Activated naive CD4-positive, alpha-beta T cell treated with Interleukin-2 at 50 U/mL for 16 hours (primary cell): ENCODE data around the gene MT1H.
"Not testable (repeated sequence)": the region's sequence is repeated elsewhere in the genome, so short reads cannot be mapped to it uniquely, and the experiment has no call there.

Experiments
- DNase-seq: peaks from one replicate; pipeline ENCODE4 v3.0.0-alpha.2; 2020

Gene MT1H

GRCh38 chr16:56665286-56666261 lies 4.0 kb upstream of the MT1H start:
- DNase-seq = not testable (repeated sequence)

- DNase-seq = peak; percentile 30
Observed at GRCh38 chr16:56667581-56668571, 1.7 kb upstream of the MT1H start, which contains the start of gene MT1G. Gene MT1G, minus strand, starts transcription at chr16:56668065. Its CDS starts 72 bp downstream, at chr16:56667993.

GRCh38 chr16:56669840-56670619 lies 416 bp downstream of the MT1H start:
- DNase-seq = no peak

GRCh38 chr16:56670620-56670934 lies 963 bp downstream of the MT1H start:
- DNase-seq = no peak

- DNase-seq = not testable (repeated sequence)
Observed at GRCh38 chr16:56671691-56672090, 2.1 kb downstream of the MT1H start.

GRCh38 chr16:56672171-56672570 lies 2.6 kb downstream of the MT1H start:
- not testable (repeated sequence) for DNase-seq

GRCh38 chr16:56672761-56673536 lies 3.3 kb downstream of the MT1H start:
- no peak for DNase-seq

GRCh38 chr16:56673921-56674320 lies 4.3 kb downstream of the MT1H start:
- no peak for DNase-seq

- DNase-seq = not testable (repeated sequence)
Observed at GRCh38 chr16:56674570-56674969, 5.0 kb downstream of the MT1H start.

- DNase-seq = peak; percentile 59
Observed at GRCh38 chr16:56675685-56676210, 6.1 kb downstream of the MT1H start.

- DNase-seq = no peak
Observed at GRCh38 chr16:56677474-56677873, 7.9 kb downstream of the MT1H start.

- DNase-seq = no peak
Observed at GRCh38 chr16:56679078-56679730, 9.6 kb downstream of the MT1H start.

GRCh38 chr16:56679818-56680217 lies 10.2 kb downstream of the MT1H start:
- DNase-seq = no peak

- DNase-seq = peak; percentile 90
Observed at GRCh38 chr16:56681939-56682702, 12.5 kb downstream of the MT1H start, which contains the start of gene MT1X. Gene MT1X, plus strand, starts transcription at chr16:56682470. Its CDS starts 71 bp downstream, at chr16:56682541.

- DNase-seq = peak; percentile 20
Observed at GRCh38 chr16:56682703-56683397, 13.2 kb downstream of the MT1H start.

GRCh38 chr16:56683424-56684172 lies 14.0 kb downstream of the MT1H start:
- DNase-seq = no peak

- no peak for DNase-seq
Observed at GRCh38 chr16:56684256-56684925, 14.8 kb downstream of the MT1H start.
